NCI-H2227 (cell line): Measurements from ENCODE around the gene DEFB132.
"Not testable (repeated sequence)": the region's sequence is repeated elsewhere in the genome, so short reads cannot be mapped to it uniquely, and the experiment has no call there.

ENCODE experiments used
- DNase-seq: peaks from one replicate; lab custom pipeline; 2025; ENCODE audit not compliant: unreplicated experiment; lab: John Stamatoyannopoulos, UW

DEFB132 gene

DNA sequence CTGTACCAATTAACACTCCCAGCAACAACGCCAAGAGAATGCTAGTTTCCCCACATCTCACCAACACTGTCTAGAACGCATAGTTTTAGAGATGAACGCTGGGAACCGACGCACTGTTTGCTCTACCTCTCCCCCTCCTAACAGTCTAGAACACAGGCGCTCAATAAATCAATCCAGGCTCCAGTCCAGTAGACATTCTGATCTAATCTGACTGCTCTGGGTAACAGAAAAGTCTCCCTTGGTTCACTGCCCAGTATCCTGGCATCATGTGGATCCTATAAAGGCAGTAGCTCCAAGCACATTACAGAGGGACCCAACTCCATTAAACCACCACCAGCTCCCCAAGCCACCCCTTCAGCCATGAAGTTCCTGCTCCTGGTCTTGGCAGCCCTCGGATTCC lies at the start of gene DEFB132:
Gene DEFB132, plus strand, starts transcription at position 306 of the 400 bp plus-strand sequence. Its CDS starts 55 bp downstream, at position 361.
- no peak for DNase-seq

DNA sequence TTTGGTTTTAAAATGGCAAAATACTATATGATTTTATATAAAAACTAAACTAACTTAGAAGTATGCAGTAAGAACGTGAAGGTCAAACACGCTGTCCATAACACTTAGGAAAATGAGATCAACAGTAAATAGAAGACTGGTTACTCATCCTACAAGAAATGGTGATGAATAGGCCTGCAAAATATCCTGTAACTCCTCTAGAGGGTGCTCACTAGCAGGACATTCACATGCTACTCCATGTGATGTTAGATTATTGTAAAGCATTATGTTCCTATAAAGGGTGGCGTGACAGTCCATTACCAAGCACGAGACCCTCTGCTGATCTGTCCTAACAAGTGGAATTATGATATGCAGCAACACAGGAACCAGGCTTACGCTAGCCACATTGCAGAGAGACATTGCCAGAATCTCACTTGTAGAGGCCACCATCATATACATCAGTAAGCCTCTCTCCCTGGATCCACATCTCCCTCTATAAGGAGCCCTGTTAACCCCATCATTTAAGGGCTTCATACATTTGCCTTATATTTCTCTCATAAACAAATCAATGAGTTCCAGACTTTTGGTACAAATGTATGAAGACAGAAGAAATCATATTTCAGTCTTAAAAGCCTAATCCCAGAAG lies 48.5 kb upstream of the DEFB132 start:
- DNase-seq = peak; percentile 64

DNA sequence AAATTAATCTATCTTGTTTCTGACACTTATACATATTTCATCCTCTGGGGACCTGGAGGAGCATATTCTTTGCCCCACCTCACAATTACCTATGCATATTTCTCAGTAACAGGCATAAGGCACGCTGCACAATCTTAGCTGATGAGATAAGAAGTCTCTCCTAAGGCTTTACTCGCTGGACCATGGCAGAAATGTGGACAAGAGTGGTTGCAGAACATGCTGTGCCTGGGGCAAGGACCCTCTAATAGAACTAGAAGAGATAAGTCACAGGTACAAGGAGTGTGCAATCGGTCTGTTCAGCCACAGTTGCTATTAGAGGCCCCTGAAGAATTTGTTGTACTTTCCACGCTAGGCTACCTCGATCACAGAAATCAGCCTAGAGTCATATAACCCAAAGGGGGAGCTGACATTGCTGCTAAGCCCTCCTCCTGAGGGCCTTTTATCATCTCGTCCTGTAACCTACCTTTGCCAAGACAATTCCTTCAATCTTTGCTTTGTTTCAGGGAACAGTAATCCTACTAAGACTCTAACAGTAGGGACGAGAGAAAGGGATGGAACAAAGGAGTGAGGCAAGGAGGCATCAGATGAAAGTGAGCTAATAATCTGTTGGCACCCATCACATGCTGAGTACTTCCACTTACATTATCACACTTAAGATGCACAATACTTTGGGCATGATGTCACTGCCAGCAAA lies 46.6 kb upstream of the DEFB132 start:
- no peak for DNase-seq

GRCh38 chr20:214383-214782 lies 43.1 kb upstream of the DEFB132 start:
- no peak for DNase-seq

- DNase-seq = no peak
Measured at GRCh38 chr20:215796-216195, 41.7 kb upstream of the DEFB132 start.

DNA sequence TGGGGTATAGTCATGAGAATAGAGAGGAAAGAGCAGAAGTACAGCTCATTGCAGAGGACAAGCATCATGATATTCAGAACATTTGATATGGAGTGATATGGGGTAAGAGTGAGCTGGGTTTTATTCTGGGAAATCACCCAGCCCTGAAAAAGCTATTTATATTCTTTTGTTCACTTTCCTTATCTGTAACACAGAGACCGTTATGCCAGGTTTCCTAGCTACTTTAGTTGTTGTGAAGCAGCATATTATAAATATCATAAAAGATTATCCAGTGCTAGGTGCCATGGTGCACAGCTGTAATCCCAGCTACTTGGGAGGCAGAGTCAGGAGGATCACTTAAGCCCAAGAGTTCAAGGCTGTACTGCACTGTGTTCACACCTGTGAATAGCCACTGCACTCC lies 40.3 kb upstream of the DEFB132 start:
- no peak for DNase-seq

DNA sequence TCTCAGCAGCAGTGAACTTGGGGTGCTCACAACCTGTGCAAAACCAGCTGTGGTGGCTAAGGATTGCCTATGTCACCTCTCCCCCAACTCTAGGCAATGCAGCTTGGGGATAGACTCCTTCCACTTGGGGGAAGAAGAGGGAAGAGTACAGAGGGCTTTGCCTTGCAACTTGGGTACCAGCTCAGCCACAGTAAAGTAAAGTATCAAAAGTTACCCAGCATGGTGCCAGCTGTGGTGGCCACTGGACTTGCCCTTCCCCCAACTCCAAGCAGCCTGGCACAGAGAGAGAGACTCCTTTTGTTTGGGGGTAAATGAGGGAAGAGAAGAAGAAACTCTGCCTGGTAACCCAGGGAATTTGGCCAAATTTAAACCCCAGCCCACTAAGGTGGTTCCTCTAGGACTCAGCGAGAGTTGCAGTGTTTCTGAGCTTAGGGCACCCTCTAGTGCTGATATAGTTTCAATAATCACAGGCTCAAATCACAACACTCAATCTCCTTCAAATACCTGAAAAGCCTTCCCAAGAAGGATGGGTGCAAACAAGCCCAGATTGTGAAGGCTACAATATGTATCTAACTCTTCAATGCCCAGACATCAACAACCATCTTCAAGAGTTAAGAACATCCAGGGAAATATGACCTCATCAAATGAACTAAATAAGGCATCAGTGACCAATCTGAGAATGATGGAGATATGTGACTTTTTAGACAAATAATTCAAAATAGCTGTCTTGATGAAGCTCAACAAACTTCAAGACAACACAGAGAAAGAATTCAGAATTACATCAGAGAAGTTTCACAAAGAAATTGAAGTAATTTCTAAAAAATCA lies 38.0 kb upstream of the DEFB132 start:
- peak; percentile 56 for DNase-seq

GRCh38 chr20:221258-221830 lies 36.2 kb upstream of the DEFB132 start:
- DNase-seq = no peak

DNA sequence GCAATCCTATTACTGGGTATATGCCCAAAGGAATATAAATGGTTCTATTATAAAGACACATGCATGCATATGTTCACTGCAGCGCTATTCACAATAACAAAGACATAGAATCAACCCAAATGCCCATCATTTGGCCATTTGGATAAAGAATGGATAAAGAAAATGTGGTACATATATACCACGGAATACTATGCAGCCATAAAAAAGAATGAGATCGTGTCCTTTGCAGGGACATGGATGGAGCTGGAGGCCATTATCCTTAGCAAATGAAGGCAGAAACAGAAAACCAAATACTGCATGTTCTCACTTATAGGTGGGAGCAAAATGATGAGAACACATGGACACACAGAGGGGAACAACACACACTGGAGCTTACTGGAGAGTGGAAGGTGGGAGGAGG lies 31.6 kb upstream of the DEFB132 start:
- not testable (repeated sequence) for DNase-seq

GRCh38 chr20:226958-227357 lies 30.6 kb upstream of the DEFB132 start, which contains the start of gene DEFB129:
TSS of gene DEFB129 (plus strand) at chr20:227258. CDS start at chr20:227289, 31 bp downstream.
- no peak for DNase-seq

GRCh38 chr20:227439-228105 lies 30.0 kb upstream of the DEFB132 start:
- no peak for DNase-seq

DNA sequence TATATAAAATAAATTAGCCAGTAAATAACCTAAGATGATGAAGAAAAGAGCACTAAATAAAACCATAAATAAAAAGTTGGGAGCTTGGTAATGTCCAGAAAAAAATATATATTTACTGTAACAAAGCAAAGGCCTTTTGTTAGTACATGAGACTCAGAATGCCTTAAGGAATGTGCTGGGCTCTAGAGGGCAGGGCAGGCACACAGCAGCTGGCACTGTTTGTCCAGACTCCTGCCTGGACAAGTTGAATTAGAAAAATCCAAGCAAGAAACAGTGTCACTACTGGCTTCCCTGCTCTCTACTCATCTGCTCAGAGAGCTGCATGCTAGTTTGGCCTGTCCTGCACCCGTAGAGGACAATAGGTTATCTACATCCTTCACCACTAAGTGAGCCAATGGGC lies 21.6 kb upstream of the DEFB132 start:
- no peak for DNase-seq

GRCh38 chr20:237489-237888 lies 20.0 kb upstream of the DEFB132 start:
- no peak for DNase-seq

DNA sequence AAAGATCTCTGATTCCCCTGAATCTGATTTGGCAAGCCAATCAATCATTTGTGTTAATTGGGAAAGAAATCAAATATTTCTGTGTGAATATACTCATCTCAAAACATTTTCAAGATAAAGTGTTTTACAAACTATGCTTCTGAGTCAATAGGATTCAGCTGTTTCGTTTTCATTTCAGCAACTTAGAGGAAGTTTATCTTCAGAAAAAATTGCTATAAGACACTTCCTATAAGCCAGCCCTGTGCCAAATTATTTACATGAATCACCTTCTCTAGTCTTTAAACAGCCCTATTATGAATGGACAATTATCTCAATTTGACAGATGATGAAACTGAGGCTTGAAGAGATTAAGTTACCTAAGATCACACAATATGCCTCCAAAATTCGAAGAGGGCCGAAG lies 19.6 kb upstream of the DEFB132 start:
- no peak for DNase-seq

- no peak for DNase-seq
Measured at GRCh38 chr20:242905-243304, 14.6 kb upstream of the DEFB132 start.

DNA sequence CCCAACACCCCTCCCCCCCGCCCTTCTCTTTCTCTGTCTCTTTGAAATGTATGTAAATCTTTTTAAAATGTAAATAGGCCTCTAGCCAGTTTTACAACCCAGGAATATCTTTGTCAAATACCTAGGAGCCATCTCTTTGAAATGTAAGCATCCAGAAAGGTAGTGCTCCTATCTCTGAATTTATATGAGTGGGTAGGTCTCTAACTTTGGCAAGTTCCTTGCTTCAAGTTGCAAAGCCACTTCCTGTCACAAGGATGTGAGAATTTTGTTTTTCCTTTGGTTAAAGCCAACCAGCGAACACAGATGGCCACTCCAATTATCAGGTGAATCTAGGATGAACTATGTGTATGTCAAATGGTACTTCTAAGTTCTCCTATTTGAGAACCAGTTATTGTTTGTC lies 6.2 kb upstream of the DEFB132 start:
- DNase-seq = no peak

GRCh38 chr20:252801-253200 lies 4.7 kb upstream of the DEFB132 start:
- no peak for DNase-seq

- DNase-seq = not testable (repeated sequence)
Measured at GRCh38 chr20:253447-253846, 4.1 kb upstream of the DEFB132 start.

DNA sequence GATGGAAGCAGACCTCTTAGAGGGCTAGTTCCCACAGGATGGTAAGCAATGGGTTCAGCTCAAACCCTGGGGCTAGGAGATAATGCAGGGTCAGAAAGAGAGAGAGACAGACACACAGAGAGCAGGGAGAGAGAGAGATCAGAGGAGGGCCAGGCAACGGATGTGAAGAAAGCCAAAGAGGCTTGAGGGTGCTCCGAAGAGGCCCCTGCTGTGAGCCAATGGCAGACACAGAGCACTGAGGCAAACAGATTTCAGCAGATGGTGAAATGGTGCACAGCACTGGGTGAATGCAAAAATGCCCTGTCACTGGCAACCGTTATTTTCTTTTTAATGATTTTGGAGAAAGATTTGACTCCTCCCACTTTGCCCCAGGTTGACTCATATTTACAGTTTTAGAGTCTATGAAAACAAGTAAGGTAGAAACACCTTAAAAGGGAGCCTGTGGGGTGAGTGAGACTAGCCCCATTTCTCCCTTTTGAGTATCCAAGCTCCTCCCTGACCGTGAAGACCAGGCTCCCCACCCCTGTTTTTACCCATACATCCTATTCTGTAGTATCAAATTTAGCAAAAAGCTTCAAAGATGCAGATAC lies 840 bp downstream of the DEFB132 start:
- no peak for DNase-seq

DNA sequence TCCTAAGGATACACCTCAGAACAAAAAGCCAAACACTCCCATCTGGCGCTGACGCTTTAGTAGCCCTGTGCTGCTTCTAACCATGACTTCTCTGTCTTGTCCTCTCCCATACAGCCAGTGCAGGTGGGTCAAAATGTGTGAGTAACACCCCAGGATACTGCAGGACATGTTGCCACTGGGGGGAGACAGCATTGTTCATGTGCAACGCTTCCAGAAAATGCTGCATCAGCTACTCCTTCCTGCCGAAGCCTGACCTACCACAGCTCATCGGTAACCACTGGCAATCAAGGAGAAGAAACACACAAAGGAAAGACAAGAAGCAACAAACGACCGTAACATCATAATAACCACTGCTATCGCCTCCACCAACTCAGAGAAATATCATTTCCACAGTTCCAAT lies 1.4 kb downstream of the DEFB132 start:
- DNase-seq = no peak

GRCh38 chr20:259981-260380 lies 2.5 kb downstream of the DEFB132 start:
- no peak for DNase-seq
